SK-N-SH (cell line): ENCODE measurements around the gene ARL5A. TPM values are rescaled to one million over a fixed set of nuclear protein-coding genes. Genes with fewer than 3 reads are reported as not detected.

Experiments
- CTCF ChIA-PET: fragments of 300-600, 350-600 bp; formaldehyde crosslinking; extraction: SDS; loops from one replicate; lab custom pipeline; 2021; lab: Yijun Ruan, JAX
- POLR2A ChIA-PET: fragments of 350-600 bp; sonication (Branson Sonifier 250); formaldehyde crosslinking; extraction: SDS; loops from one replicate; lab custom pipeline; 2020; ENCODE audit warnings: antibody characterized with exemption, inconsistent platforms; lab: Yijun Ruan, JAX
- DNase-seq: peaks from one replicate; pipeline ENCODE4 v3.0.0; 2012
- H2AFZ ChIP-seq: fragments of 200-600 bp; sonication (generic); 2 replicates; pipeline ENCODE4 v1.8.1; 2016; ENCODE audit warnings: antibody characterized with exemption, mild to moderate bottlenecking, low read depth
- H3F3A ChIP-seq: fragments of 200-600 bp; sonication (generic); replicated peaks from 2 replicates; pipeline ENCODE3; 2016; ENCODE audit warnings: antibody characterized with exemption, mild to moderate bottlenecking; ENCODE audit not compliant: insufficient read depth
- H3K27ac ChIP-seq, 2 experiments: fragments of 200-500 bp in 1 of 2; fragments of 200-600 bp in 1 of 2; sonication (Bioruptor generic) in 1 of 2; sonication (generic), shearing (Covaris generic) in 1 of 2; 2 replicates each; pipeline versions ENCODE4 v1.5.1 to v1.6.1; 2014 to 2016; ENCODE audit warnings: low read depth in 2 of 2, inconsistent platforms in 1 of 2, low read length in 1 of 2, mild to moderate bottlenecking in 1 of 2, mixed read lengths in 1 of 2
- H3K27me3 ChIP-seq: fragments of 200-600 bp; sonication (generic), shearing (Covaris generic); 2 replicates; pipeline ENCODE4 v1.6.1; 2016; ENCODE audit warnings: mixed run types; ENCODE audit not compliant: insufficient read depth
- H3K36me3 ChIP-seq, 2 experiments: fragments of 200-500 bp in 1 of 2; fragments of 200-600 bp in 1 of 2; sonication (Bioruptor generic) in 1 of 2; sonication (generic) in 1 of 2; replicated peaks in 1 of 2; 2 replicates each; pipeline versions ENCODE3 to v1.5.1; 2014 to 2016; ENCODE audit warnings: low read length in 1 of 2, mild to moderate bottlenecking in 1 of 2; ENCODE audit not compliant: insufficient read depth in 2 of 2, control insufficient read depth in 1 of 2
- H3K4me1 ChIP-seq, 2 experiments: fragments of 200-500 bp in 1 of 2; fragments of 200-600 bp in 1 of 2; sonication (Bioruptor generic) in 1 of 2; sonication (generic), shearing (Covaris generic) in 1 of 2; 2 replicates each; pipeline versions ENCODE4 v1.5.1 to v1.6.1; 2014 to 2016; ENCODE audit warnings: low read depth in 1 of 2, low read length in 1 of 2, mixed run types in 1 of 2; ENCODE audit not compliant: insufficient read depth in 2 of 2, control insufficient read depth in 1 of 2
- H3K4me2 ChIP-seq: fragments of 200-600 bp; sonication (generic), shearing (Covaris generic); 2 replicates; pipeline ENCODE4 v1.6.1; 2017; ENCODE audit warnings: mixed run types
- H3K4me3 ChIP-seq, 2 experiments: fragments of 200-500 bp in 1 of 2; fragments of 200-600 bp in 1 of 2; sonication (Bioruptor generic) in 1 of 2; sonication (generic), shearing (Covaris generic) in 1 of 2; 2 replicates each; pipeline versions ENCODE4 v1.5.1 to v1.8.1; 2014 to 2016; ENCODE audit warnings: low read depth in 2 of 2, inconsistent platforms in 1 of 2, low read length in 1 of 2, mild to moderate bottlenecking in 1 of 2, mixed read lengths in 1 of 2, moderate library complexity in 1 of 2
- H3K79me2 ChIP-seq: fragments of 200-600 bp; sonication (generic); 2 replicates; pipeline ENCODE4 v1.8.1; 2017; ENCODE audit warnings: mild to moderate bottlenecking; ENCODE audit not compliant: insufficient read depth
- H3K9ac ChIP-seq: fragments of 200-600 bp; sonication (generic); 2 replicates; pipeline ENCODE4 v1.6.1; 2017; ENCODE audit warnings: mixed run types
- H3K9me2 ChIP-seq: fragments of 200-600 bp; sonication (generic); 2 replicates; pipeline ENCODE4 v1.6.1; 2017; ENCODE audit warnings: mixed run types
- H3K9me3 ChIP-seq: fragments of 200-600 bp; sonication (generic); 2 replicates; pipeline ENCODE4 v1.6.1; 2017; ENCODE audit warnings: mixed run types, mild to moderate bottlenecking, moderate library complexity
- H4K20me1 ChIP-seq: fragments of 200-600 bp; sonication (generic); 2 replicates; pipeline ENCODE4 v1.6.1; 2017; ENCODE audit warnings: mild to moderate bottlenecking, mixed run types; ENCODE audit not compliant: insufficient read depth
- CHD2 ChIP-seq: fragments of 150-350 bp; IDR thresholded peaks from 2 replicates; pipeline ENCODE4 v1.6.1; 2018; ENCODE audit warnings: low read length; ENCODE audit not compliant: partially characterized antibody
- CTCF ChIP-seq: fragments of 200-600 bp; sonication (generic); IDR thresholded peaks from 2 replicates; pipeline ENCODE4 v1.6.1; 2017; ENCODE audit warnings: antibody characterized with exemption, mild to moderate bottlenecking, moderate library complexity
- ELF1 ChIP-seq: IDR thresholded peaks from 2 replicates; pipeline ENCODE4 v1.4.0; 2012
- EP300 ChIP-seq, 2 experiments: IDR thresholded peaks; 2 replicates each; pipeline versions ENCODE4 v1.4.0 to v1.6.1; 2012; ENCODE audit warnings: borderline replicate concordance in 1 of 2, low read depth in 1 of 2, low read length in 1 of 2
- EZH2phosphoT487 ChIP-seq: fragments of 200-600 bp; sonication (generic); IDR thresholded peaks from 2 replicates; pipeline ENCODE4 v1.6.1; 2017; ENCODE audit warnings: low read depth, mixed run types, mild to moderate bottlenecking, antibody characterized with exemption, moderate library complexity, borderline replicate concordance
- FOXJ3 ChIP-seq: sonication (generic); formaldehyde crosslinking; IDR thresholded peaks from 2 replicates; pipeline ENCODE4 v1.5.1; 2020; ENCODE audit warnings: mild to moderate bottlenecking, missing genetic modification reagents
- GATA2 ChIP-seq: sonication (generic); formaldehyde crosslinking; IDR thresholded peaks from 2 replicates; pipeline ENCODE4 v1.5.0; 2020; ENCODE audit warnings: mild to moderate bottlenecking, missing genetic modification reagents
- MEF2A ChIP-seq: IDR thresholded peaks from 2 replicates; pipeline ENCODE4 v1.4.0; 2012; ENCODE audit warnings: low read depth, borderline replicate concordance
- MXI1 ChIP-seq: IDR thresholded peaks from 2 replicates; pipeline ENCODE4 v1.6.1; 2012; ENCODE audit warnings: mild to moderate bottlenecking, low read depth, low read length, improper control_type of control experiment
- PBX3 ChIP-seq: IDR thresholded peaks from 2 replicates; pipeline ENCODE4; 2012
- RCOR1 ChIP-seq: fragments of 150-350 bp; IDR thresholded peaks from 2 replicates; pipeline ENCODE4 v1.6.1; 2017; ENCODE audit warnings: antibody characterized with exemption, low read length
- RFX5 ChIP-seq: IDR thresholded peaks from 2 replicates; pipeline ENCODE4 v1.6.1; 2012; ENCODE audit warnings: mild to moderate bottlenecking, improper control_type of control experiment, low read length
- RXRA ChIP-seq: IDR thresholded peaks from 2 replicates; pipeline ENCODE4 v1.4.0; 2012; ENCODE audit warnings: low read depth, mild to moderate bottlenecking, borderline replicate concordance
- SIN3A ChIP-seq: IDR thresholded peaks from 2 replicates; pipeline ENCODE4 v1.6.1; 2012; ENCODE audit warnings: low read depth, mild to moderate bottlenecking, low read length, moderate library complexity, borderline replicate concordance
- TCF12 ChIP-seq: IDR thresholded peaks from 2 replicates; pipeline ENCODE4 v1.4.0; 2012
- USF2 ChIP-seq: fragments of 150-350 bp; IDR thresholded peaks from 2 replicates; pipeline ENCODE4 v1.6.1; 2017; ENCODE audit warnings: antibody characterized with exemption, low read length, low read depth, borderline replicate concordance
- YY1 ChIP-seq: IDR thresholded peaks from 2 replicates; pipeline ENCODE4 v1.4.0; 2012; ENCODE audit warnings: low read depth, mild to moderate bottlenecking
- ZBTB33 ChIP-seq: IDR thresholded peaks from 2 replicates; pipeline ENCODE4 v1.4.0; 2012; ENCODE audit warnings: low read depth, borderline replicate concordance
- WGBS: methylation state at CpG from one replicate; pipeline ENCODE4 v1.1.6; 2017; ENCODE audit warnings: low lambda C conversion rate; 5-methylcytosine and 5-hydroxymethylcytosine counted together
- polyA plus RNA-seq, 3 experiments: library from polyadenylated mRNA; depleted of rRNA; stranded (reverse); fragments of >200 nt; gene quantifications; 2 replicates each; pipeline ENCODE4 v1.2.3, GENCODE V29; 2012

ARL5A gene
- polyA plus RNA-seq, 1 of the 3 experiments (the other 2 are of a cell fraction) = 8.2 TPM

GRCh38 chr2:151817929-151818328 lies 10.3 kb downstream of the ARL5A start:
- CTCF ChIA-PET = interaction anchor here (1.1 kb wide), 1 partner anchor 12 kb away, joined by 4 read pairs; no protein-coding TSS in a partner anchor
- WGBS = 98% methylated on average over 3 of the region's 3 CpGs
- Histone ChIP-seq H3K4me3 (no peak overlapping the region), H3K36me3 (peaks cover 14 to 20% of the 10 kb centered on the region in 2 experiments), H3K9me3 (no peaks in the 10 kb centered on the region), H3K9ac (no peak overlapping the region), H3F3A (peaks cover 5% of the 10 kb centered on the region), H3K9me2 (no peaks in the 10 kb centered on the region), H3K27me3 (no peaks in the 10 kb centered on the region), H3K4me1 (no peaks in the 10 kb centered on the region), H3K27ac (no peak overlapping the region), H3K79me2 (peaks cover 76% of the 10 kb centered on the region), H2AFZ (no peak overlapping the region), H4K20me1 (peaks cover 42% of the 10 kb centered on the region), H3K4me2 (no peak overlapping the region)
- no peak for DNase-seq
- TF ChIP-seq CTCF = no peak
- POLR2A ChIA-PET = no interaction called here

GRCh38 chr2:151816843-151817242 lies 11.4 kb downstream of the ARL5A start:
- 98% methylated on average over 2 of the region's 2 CpGs for WGBS
- no peak overlapping the region for H3K4me2 ChIP-seq
- H4K20me1 ChIP-seq = peaks cover 31% of the 10 kb centered on the region
- H3K27me3 ChIP-seq = no peaks in the 10 kb centered on the region
- H3K9me3 ChIP-seq = no peaks in the 10 kb centered on the region
- ChIA-PET CTCF (interaction anchor here (0.9 to 1.3 kb wide), 3 partner anchors 9 to 182 kb away, joined by 3 to 4 read pairs (median 4); no protein-coding TSS in a partner anchor), POLR2A (no interaction called here)
- no peak overlapping the region for H3K9ac ChIP-seq
- H3K27ac ChIP-seq = no peak overlapping the region
- H2AFZ ChIP-seq = no peak overlapping the region
- peaks cover 25 to 30% of the 10 kb centered on the region in 2 experiments for H3K36me3 ChIP-seq
- no peak for DNase-seq
- TF ChIP-seq CTCF (no peak), SIN3A (no peak), MXI1 (no peak), ZBTB33 (no peak), GATA2 (CRISPR knock-in tag) (no peak), RFX5 (no peak), PBX3 (no peak), TCF12 (no peak), RXRA (no peak), RCOR1 (no peak), USF2 (no peak), CHD2 (no peak), EP300 (IDR thresholded peaks at IDR 0.05; ENCODE audit: borderline replicate concordance in 1 of 2, low read depth in 1 of 2, low read length in 1 of 2) (no peak), MEF2A (no peak), ELF1 (no peak), FOXJ3 (CRISPR knock-in tag) (no peak), EZH2phosphoT487 (no peak), YY1 (no peak)
- H3K4me3 ChIP-seq = no peak overlapping the region
- H3K79me2 ChIP-seq = peaks cover 65% of the 10 kb centered on the region
- H3K9me2 ChIP-seq = no peaks in the 10 kb centered on the region
- no peaks in the 10 kb centered on the region for H3F3A ChIP-seq
- H3K4me1 ChIP-seq = no peaks in the 10 kb centered on the region
